OCI-LY7 (cell line): Measurements from ENCODE around the gene CHMP1A. TPM values are rescaled to one million over a fixed set of nuclear protein-coding genes. Genes with fewer than 3 reads are reported as not detected.
"Not testable (repeated sequence)": the region's sequence is repeated elsewhere in the genome, so short reads cannot be mapped to it uniquely, and the experiment has no call there.

Source experiments
- BruUV-seq: library from RNA; stranded (reverse); fragments of 400-500 nt; replicated peaks from 2 replicates; lab custom pipeline; 2021; lab: Mats Ljungman, UMichigan
- CTCF ChIA-PET: fragments of 300-600 bp; sonication (Branson Sonifier 250); formaldehyde crosslinking; loops from one replicate; lab custom pipeline; 2022; ENCODE audit warnings: antibody characterized with exemption; ENCODE audit not compliant: unreplicated experiment; lab: Charles Lee
- POLR2A ChIA-PET: fragments of 300-600 bp; sonication (Branson Sonifier 250); formaldehyde crosslinking; loops from one replicate; lab custom pipeline; 2022; ENCODE audit warnings: antibody characterized with exemption; lab: Charles Lee
- DNase-seq: peaks from one replicate; pipeline ENCODE4 v3.0.0-alpha.2; 2015; ENCODE audit warnings: low spot score
- H2AFZ ChIP-seq: fragments of 200-600 bp; sonication (generic), shearing (Covaris generic); 2 replicates; pipeline ENCODE4 v1.6.1; 2014; ENCODE audit warnings: mild to moderate bottlenecking, antibody characterized with exemption, low read length, moderate library complexity
- H3K27ac ChIP-seq: fragments of 200-600 bp; sonication (generic); 2 replicates; pipeline ENCODE4 v1.5.1; 2014; ENCODE audit warnings: mixed run types, low read depth, mild to moderate bottlenecking, moderate library complexity, low read length, inconsistent platforms; ENCODE audit not compliant: poor library complexity, severe bottlenecking
- H3K36me3 ChIP-seq: fragments of 200-600 bp; sonication (generic); 2 replicates; pipeline ENCODE4 v1.6.1; 2014; ENCODE audit warnings: mild to moderate bottlenecking, antibody characterized with exemption, low read length, moderate library complexity, mixed read lengths; ENCODE audit not compliant: insufficient read depth
- H3K4me1 ChIP-seq: fragments of 200-600 bp; sonication (generic); 2 replicates; pipeline ENCODE4 v1.5.1; 2014; ENCODE audit warnings: mild to moderate bottlenecking, low read length; ENCODE audit not compliant: insufficient read depth, poor library complexity, severe bottlenecking
- H3K4me2 ChIP-seq: fragments of 200-600 bp; sonication (generic); 2 replicates; pipeline ENCODE4 v1.6.1; 2014; ENCODE audit warnings: mild to moderate bottlenecking, low read length
- H3K4me3 ChIP-seq: fragments of 200-600 bp; sonication (generic); 2 replicates; pipeline ENCODE4 v1.5.1; 2014; ENCODE audit warnings: mild to moderate bottlenecking, low read depth, low read length; ENCODE audit not compliant: poor library complexity, severe bottlenecking
- H3K79me2 ChIP-seq: fragments of 200-600 bp; sonication (generic); 2 replicates; pipeline ENCODE4 v1.6.1; 2016; ENCODE audit warnings: low read depth, mild to moderate bottlenecking, low read length, moderate library complexity, mixed read lengths; ENCODE audit not compliant: insufficient read depth
- H3K9me2 ChIP-seq: fragments of 200-600 bp; sonication (generic); 2 replicates; pipeline ENCODE4 v1.6.1; 2016; ENCODE audit warnings: mild to moderate bottlenecking, low read length, mixed read lengths; ENCODE audit not compliant: insufficient read depth
- H3K9me3 ChIP-seq: fragments of 200-600 bp; sonication (generic); 2 replicates; pipeline ENCODE4 v1.6.1; 2014; ENCODE audit warnings: mild to moderate bottlenecking, mixed run types, low read length, mixed read lengths
- H4K20me1 ChIP-seq: fragments of 200-600 bp; sonication (generic); 2 replicates; pipeline ENCODE4 v1.6.1; 2014; ENCODE audit warnings: mild to moderate bottlenecking, antibody characterized with exemption, low read length, moderate library complexity, mixed read lengths; ENCODE audit not compliant: insufficient read depth
- EZH2phosphoT487 ChIP-seq: fragments of 200-600 bp; sonication (generic); IDR thresholded peaks from 2 replicates; pipeline ENCODE4 v1.6.1; 2018; ENCODE audit warnings: low read depth, borderline replicate concordance, mild to moderate bottlenecking, mixed run types, antibody characterized with exemption, low read length, moderate library complexity, mixed read lengths
- intact Hi-C: fragments of 100-400 bp; cut with micrococcal nuclease; formaldehyde crosslinking; loops from one replicate; pipeline ENCODE4 v1.10.0; 2022; ENCODE audit not compliant: unreplicated experiment
- total RNA-seq, 2 experiments: library from RNA; depleted of rRNA in 1 of 2; stranded (reverse); fragments of >200 nt in 1 of 2; shearing (Covaris generic) in 1 of 2; gene quantifications; 2 replicates each; pipeline ENCODE4 v1.2.3, GENCODE V29; 2014 to 2022
- TF ChIP-seq, protein P1 (sequence below): fragments of 200-600 bp; sonication (generic); conservative IDR thresholded peaks from 2 replicates; pipeline ENCODE4 v1.5.1; 2014; ENCODE audit warnings: mild to moderate bottlenecking, antibody characterized with exemption, low read length, moderate library complexity, mixed read lengths

The CHMP1A gene
- total RNA-seq, 2 experiments from 2014 or later = 53.1 to 76.2 TPM

DNA sequence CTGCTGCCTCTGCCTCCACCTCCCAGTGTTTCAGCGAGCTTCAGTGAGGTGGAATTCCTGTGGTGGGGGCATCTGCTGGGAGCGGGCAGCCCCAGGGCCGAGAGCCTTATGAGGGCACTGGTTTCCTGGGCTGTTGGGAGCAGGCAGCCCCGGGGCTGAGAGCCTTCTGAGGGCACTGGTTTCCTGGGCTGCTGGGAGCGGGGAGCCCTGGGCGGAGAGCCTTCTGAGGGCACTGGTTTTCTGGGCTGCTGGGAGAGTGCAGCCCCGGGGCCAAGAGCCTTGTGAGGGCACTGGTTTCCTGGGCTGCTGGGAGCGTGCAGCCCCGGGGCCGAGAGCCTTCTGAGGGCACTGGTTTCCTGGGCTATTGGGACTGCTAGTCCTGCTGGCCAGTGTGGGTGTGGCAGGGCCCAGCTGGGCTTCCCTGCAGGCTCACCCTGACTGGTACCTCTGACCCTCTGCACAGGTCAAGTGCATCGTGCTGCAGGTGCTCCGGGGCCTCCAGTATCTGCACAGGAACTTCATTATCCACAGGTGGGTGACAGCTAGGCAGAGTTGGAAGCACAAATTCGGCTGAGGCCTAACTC is 34.6 kb upstream of the CHMP1A start:
- no peak overlapping the region for H3K4me3 ChIP-seq
- TF ChIP-seq, protein P1, sequence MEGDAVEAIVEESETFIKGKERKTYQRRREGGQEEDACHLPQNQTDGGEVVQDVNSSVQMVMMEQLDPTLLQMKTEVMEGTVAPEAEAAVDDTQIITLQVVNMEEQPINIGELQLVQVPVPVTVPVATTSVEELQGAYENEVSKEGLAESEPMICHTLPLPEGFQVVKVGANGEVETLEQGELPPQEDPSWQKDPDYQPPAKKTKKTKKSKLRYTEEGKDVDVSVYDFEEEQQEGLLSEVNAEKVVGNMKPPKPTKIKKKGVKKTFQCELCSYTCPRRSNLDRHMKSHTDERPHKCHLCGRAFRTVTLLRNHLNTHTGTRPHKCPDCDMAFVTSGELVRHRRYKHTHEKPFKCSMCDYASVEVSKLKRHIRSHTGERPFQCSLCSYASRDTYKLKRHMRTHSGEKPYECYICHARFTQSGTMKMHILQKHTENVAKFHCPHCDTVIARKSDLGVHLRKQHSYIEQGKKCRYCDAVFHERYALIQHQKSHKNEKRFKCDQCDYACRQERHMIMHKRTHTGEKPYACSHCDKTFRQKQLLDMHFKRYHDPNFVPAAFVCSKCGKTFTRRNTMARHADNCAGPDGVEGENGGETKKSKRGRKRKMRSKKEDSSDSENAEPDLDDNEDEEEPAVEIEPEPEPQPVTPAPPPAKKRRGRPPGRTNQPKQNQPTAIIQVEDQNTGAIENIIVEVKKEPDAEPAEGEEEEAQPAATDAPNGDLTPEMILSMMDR = no peak
- TF ChIP-seq EZH2phosphoT487 = no peak
- no TSS peak for BruUV-seq
- no peak overlapping the region for H3K4me2 ChIP-seq
- peaks cover 23% of the 10 kb centered on the region for H3K4me1 ChIP-seq
- intact Hi-C loops = no loop called here
- no peaks in the 10 kb centered on the region for H3K9me3 ChIP-seq
- H3K36me3 ChIP-seq = peaks cover 82% of the 10 kb centered on the region
- peaks cover 23% of the 10 kb centered on the region; the same call in 1 of the 2 replicates for H3K79me2 ChIP-seq
- H3K9me2 ChIP-seq = no peaks in the 10 kb centered on the region
- H3K27ac ChIP-seq = no peak overlapping the region
- DNase-seq = no peak
- H2AFZ ChIP-seq = no peak overlapping the region
- CTCF ChIA-PET = no interaction called here
- H4K20me1 ChIP-seq = no peaks in the 10 kb centered on the region
- POLR2A ChIA-PET = no interaction called here

DNA sequence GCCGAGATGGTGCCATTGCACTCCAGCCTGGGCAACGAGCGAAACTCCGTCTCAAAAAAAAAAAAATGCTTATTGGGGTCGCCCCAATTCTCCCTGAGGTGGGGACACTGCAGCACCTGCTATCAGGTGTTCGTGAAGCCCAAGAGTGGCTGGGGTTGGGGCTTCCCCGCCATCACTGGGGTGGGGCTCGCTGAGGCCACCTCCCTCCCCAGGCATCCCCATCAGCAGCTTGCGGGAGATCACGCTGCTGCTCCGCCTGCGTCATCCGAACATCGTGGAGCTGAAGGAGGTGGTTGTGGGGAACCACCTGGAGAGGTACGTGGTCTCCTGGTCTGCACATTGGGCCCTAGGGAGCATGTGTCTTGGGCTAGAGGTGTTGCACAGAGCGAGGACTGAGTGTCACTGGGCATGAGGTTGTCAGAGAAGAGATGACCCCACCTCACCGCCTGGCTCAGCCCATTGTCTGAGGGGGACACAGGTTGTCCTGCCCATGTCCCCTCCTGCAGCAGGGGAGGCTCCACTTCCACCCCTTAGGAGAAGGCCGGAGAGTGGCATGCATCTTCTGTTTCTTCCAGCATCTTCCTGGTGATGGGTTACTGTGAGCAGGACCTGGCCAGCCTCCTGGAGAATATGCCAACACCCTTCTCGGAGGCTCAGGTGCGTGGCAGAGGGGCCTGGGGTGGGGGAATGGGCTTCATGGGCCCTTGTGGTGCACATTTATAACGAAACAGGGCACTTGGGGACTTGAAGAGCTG is 33.9 kb upstream of the CHMP1A start:
- no TSS peak for BruUV-seq
- TF ChIP-seq, protein P1 = no peak
- TF ChIP-seq EZH2phosphoT487 = no peak
- H3K9me3 ChIP-seq = no peaks in the 10 kb centered on the region
- no peaks in the 10 kb centered on the region for H4K20me1 ChIP-seq
- no peak for DNase-seq
- CTCF ChIA-PET = no interaction called here
- H3K27ac ChIP-seq = no peak overlapping the region
- H3K9me2 ChIP-seq = no peaks in the 10 kb centered on the region
- H3K4me1 ChIP-seq = peaks cover 18% of the 10 kb centered on the region
- H2AFZ ChIP-seq = no peak overlapping the region
- peaks cover 25% of the 10 kb centered on the region; the same call in 1 of the 2 replicates for H3K79me2 ChIP-seq
- peaks cover 78% of the 10 kb centered on the region for H3K36me3 ChIP-seq
- intact Hi-C loops = no loop called here
- POLR2A ChIA-PET = no interaction called here
- no peak overlapping the region for H3K4me3 ChIP-seq
- no peak overlapping the region for H3K4me2 ChIP-seq

DNA sequence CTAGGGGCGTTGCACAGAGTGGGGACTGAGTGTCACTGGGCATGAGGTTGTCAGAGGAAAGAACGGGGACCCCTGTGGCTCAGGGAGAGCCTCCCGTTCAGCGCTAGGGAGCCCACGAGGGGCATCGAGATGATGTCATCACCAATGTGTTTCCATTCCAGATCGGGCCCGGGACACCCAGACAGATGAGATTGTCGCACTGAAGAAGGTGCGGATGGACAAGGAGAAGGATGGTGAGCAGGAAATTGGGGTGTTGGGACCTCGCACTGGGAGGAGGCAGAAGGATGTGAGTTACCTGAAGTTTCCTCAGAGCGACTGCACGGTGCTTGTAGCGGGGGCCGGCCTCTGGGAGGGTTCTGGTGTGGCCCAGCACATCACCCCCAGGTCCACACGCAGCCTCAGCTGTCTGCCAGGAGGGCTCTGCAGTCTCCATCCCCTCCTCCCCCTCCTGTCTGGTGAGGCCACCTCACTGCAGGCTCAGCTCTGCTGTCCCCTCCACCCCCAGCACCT is 32.9 kb upstream of the CHMP1A start:
- Histone ChIP-seq H3K79me2 (peaks cover 25% of the 10 kb centered on the region; the same call in 1 of the 2 replicates), H2AFZ (no peak overlapping the region), H3K9me2 (no peaks in the 10 kb centered on the region), H3K4me2 (no peak overlapping the region), H3K36me3 (peaks cover 72% of the 10 kb centered on the region), H4K20me1 (no peaks in the 10 kb centered on the region), H3K4me3 (no peak overlapping the region), H3K4me1 (peaks cover 13% of the 10 kb centered on the region), H3K27ac (no peak overlapping the region), H3K9me3 (peaks cover 4% of the 10 kb centered on the region; the same call in 1 of the 2 replicates)
- ChIA-PET POLR2A (no interaction called here), CTCF (no interaction called here)
- DNase-seq = no peak
- intact Hi-C loops = no loop called here
- no peak for TF ChIP-seq EZH2phosphoT487
- TF ChIP-seq, protein P1 = no peak
- BruUV-seq = no TSS peak

DNA sequence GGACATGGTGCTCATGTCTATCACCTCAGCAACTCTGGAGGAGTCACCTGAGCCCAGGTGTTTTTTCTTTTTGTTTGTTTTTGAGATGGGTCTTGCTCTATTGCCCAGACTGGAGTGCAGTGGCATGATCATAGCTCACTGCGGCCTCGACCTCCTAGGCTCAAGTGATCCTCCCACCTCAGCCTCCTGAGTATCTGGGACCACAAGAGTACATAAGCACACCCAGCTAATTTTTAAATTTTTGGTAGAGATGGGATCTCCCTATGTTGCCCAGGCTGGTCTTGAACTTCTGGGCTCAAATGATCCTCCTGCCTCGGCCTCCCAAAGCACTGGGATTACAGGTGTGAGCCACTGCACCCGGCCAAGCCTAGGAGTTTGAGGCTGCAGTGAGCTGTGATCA is 32.1 kb upstream of the CHMP1A start:
- CTCF ChIA-PET, H4K20me1 ChIP-seq, H3K4me2 ChIP-seq, H2AFZ ChIP-seq, POLR2A ChIA-PET, H3K9me2 ChIP-seq, H3K4me3 ChIP-seq, intact Hi-C loops, H3K9me3 ChIP-seq, DNase-seq, H3K27ac ChIP-seq, BruUV-seq: not testable (repeated sequence)
- Histone ChIP-seq H3K36me3 (peaks cover 69% of the 10 kb centered on the region), H3K79me2 (peaks cover 25% of the 10 kb centered on the region; the same call in 1 of the 2 replicates), H3K4me1 (peaks cover 13% of the 10 kb centered on the region)
